ENCODE measurements around the gene KIF1C. TPM values are rescaled to one million over a fixed set of nuclear protein-coding genes. Genes with fewer than 3 reads are reported as not detected.

KIF1C gene
- total RNA-seq, 2 experiments from 2014 or later: 20.6 to 53.7 TPM

DNA sequence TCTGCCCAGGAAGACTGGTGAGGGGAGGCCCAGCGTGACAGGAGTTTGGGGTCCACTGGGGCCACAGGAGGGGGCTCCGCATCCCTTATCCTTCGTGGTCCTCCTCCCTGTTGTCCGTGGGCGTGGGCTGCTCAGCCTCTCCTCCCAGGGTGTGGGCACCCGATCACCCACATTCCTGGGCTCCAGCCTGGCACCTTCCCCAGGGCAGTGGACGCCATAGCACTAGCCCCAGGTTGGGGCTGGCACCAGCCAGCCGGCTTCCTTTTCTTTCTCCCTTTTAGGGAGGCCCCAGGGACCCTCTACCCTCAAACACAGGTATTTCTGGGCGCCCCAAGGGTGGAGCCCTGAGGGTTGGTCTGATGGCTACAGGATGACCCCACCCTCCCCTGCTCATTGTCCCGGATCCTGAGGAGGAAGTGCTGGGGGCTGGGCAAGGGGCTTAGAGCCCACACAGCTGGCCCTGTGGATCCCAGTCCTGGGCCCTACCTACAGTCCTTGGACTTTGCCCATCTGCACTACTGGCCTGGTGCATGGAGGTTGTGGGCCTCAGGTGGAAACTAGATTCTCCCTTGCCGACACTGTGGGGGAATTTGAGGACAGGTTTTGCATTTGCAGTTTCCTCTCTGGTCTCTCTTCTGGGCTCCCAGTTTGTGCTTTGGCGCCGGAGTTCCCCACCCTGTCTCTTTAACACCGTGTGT lies 1.1 kb downstream of the KIF1C start:
- BruUV-seq (replicated peaks): no TSS peak

DNA sequence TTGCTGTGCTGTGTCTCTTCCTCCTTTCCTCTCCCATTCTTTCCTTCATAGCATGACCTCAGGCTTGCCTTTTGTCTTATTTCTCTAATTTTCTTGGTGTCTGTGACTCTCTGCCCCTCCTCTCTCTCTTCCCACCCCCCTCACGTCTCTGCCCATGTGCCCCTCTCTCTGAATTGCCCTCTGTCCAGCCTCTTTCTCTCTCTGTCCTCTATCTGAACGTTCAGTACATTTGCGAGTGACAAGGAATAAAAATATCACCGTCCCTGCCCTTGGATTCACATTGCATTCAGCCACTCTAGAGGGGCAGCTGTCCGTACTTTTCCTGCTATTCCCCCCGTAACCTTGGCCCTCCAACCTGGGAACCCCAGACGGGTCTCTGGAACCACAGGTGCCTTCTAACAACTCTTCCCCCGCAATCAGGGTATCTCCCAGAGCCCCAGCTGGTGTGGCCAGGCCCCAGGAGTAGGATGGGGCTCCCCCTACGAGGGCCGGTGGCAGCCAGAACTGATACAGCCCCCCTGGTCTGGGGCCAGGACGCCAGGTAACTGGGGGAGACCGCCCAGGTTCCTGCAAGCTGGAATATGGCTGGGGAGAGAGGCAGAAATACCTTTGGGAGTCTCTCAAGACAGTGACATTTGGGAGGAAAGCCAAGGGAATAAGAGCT lies 1.8 kb downstream of the KIF1C start:
- Histone ChIP-seq H3K9me2 (ENCODE audit: insufficient read depth, low read length) (no peaks in the 10 kb centered on the region), H4K20me1 (ENCODE audit: insufficient read depth, low read length) (no peaks in the 10 kb centered on the region), H3K4me2 (ENCODE audit: low read length) (peak overlapping the region; percentile 98), H3K36me3 (ENCODE audit: insufficient read depth, low read length) (peaks cover 33% of the 10 kb centered on the region), H2AFZ (ENCODE audit: low read length) (no peak overlapping the region), H3K4me1 (ENCODE audit: insufficient read depth, low read length, poor library complexity, severe bottlenecking) (peaks cover 20% of the 10 kb centered on the region), H3K4me3 (ENCODE audit: low read depth, low read length, poor library complexity, severe bottlenecking) (peak overlapping the region; percentile 93), H3K79me2 (ENCODE audit: insufficient read depth, low read depth, low read length) (peaks cover 6% of the 10 kb centered on the region; the same call in 1 of the 2 replicates), H3K9me3 (ENCODE audit: low read length) (no peaks in the 10 kb centered on the region), H3K27ac (ENCODE audit: low read depth, low read length, poor library complexity, severe bottlenecking) (peak overlapping the region; percentile 17)
- DNase-seq (ENCODE audit: low spot score): no peak
- intact Hi-C loops (cut with micrococcal nuclease; ENCODE audit: unreplicated experiment): no loop called here
- ChIA-PET POLR2A (no interaction called here), CTCF (ENCODE audit: unreplicated experiment) (interaction anchor here (0.6 kb wide), 1 partner anchor 529 kb away, joined by 3 read pairs; no protein-coding TSS in a partner anchor)
- BruUV-seq (replicated peaks): no TSS peak
- TF ChIP-seq EZH2phosphoT487 (IDR thresholded peaks at IDR 0.05; ENCODE audit: borderline replicate concordance, low read depth, low read length): no peak
- TF ChIP-seq, protein P1, sequence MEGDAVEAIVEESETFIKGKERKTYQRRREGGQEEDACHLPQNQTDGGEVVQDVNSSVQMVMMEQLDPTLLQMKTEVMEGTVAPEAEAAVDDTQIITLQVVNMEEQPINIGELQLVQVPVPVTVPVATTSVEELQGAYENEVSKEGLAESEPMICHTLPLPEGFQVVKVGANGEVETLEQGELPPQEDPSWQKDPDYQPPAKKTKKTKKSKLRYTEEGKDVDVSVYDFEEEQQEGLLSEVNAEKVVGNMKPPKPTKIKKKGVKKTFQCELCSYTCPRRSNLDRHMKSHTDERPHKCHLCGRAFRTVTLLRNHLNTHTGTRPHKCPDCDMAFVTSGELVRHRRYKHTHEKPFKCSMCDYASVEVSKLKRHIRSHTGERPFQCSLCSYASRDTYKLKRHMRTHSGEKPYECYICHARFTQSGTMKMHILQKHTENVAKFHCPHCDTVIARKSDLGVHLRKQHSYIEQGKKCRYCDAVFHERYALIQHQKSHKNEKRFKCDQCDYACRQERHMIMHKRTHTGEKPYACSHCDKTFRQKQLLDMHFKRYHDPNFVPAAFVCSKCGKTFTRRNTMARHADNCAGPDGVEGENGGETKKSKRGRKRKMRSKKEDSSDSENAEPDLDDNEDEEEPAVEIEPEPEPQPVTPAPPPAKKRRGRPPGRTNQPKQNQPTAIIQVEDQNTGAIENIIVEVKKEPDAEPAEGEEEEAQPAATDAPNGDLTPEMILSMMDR (conservative IDR thresholded peaks at IDR 0.05; ENCODE audit: low read length): no peak

More for the DNA sequence above, 1.1 kb downstream of the KIF1C start:
- Histone ChIP-seq H3K4me3 (ENCODE audit: low read depth, low read length, poor library complexity, severe bottlenecking) (peak overlapping the region; percentile 93), H3K4me2 (ENCODE audit: low read length) (peak overlapping the region; percentile 98), H2AFZ (ENCODE audit: low read length) (no peak overlapping the region), H3K4me1 (ENCODE audit: insufficient read depth, low read length, poor library complexity, severe bottlenecking) (peaks cover 20% of the 10 kb centered on the region), H4K20me1 (ENCODE audit: insufficient read depth, low read length) (no peaks in the 10 kb centered on the region), H3K27ac (ENCODE audit: low read depth, low read length, poor library complexity, severe bottlenecking) (peak overlapping the region; percentile 17), H3K9me2 (ENCODE audit: insufficient read depth, low read length) (no peaks in the 10 kb centered on the region), H3K36me3 (ENCODE audit: insufficient read depth, low read length) (peaks cover 26% of the 10 kb centered on the region), H3K9me3 (ENCODE audit: low read length) (no peaks in the 10 kb centered on the region), H3K79me2 (ENCODE audit: insufficient read depth, low read depth, low read length) (peaks cover 6% of the 10 kb centered on the region; the same call in 1 of the 2 replicates)
- TF ChIP-seq, protein P1 (conservative IDR thresholded peaks at IDR 0.05; ENCODE audit: low read length): no peak
- no peak for TF ChIP-seq EZH2phosphoT487 (IDR thresholded peaks at IDR 0.05; ENCODE audit: borderline replicate concordance, low read depth, low read length)
- ChIA-PET POLR2A (no interaction called here), CTCF (ENCODE audit: unreplicated experiment) (interaction anchor here (1.2 kb wide), 1 partner anchor 11 kb away, joined by 4 read pairs; no protein-coding TSS in a partner anchor)
- peak; percentile 34 for DNase-seq (ENCODE audit: low spot score)
- intact Hi-C loops (cut with micrococcal nuclease; ENCODE audit: unreplicated experiment): no loop called here

Measured in OCI-LY7 (cell line).